Common myeloid progenitor, CD34-positive (primary cell): Measurements from ENCODE around the gene POMGNT2.
"Not testable (repeated sequence)": the region's sequence is repeated elsewhere in the genome, so short reads cannot be mapped to it uniquely, and the experiment has no call there.

Source experiments
- CTCF ChIA-PET: fragments of 350-600 bp; sonication (Branson Sonifier 250); formaldehyde crosslinking; loops from one replicate; lab custom pipeline; 2021; ENCODE audit warnings: antibody characterized with exemption; lab: Charles Lee
- POLR2A ChIA-PET: fragments of 350-600 bp; sonication (Branson Sonifier 250); formaldehyde crosslinking; loops from one replicate; lab custom pipeline; 2021; ENCODE audit warnings: antibody characterized with exemption; lab: Charles Lee
- DNase-seq, 3 donors: peaks; one replicate each; pipeline versions ENCODE4 v3.0.0 to v3.0.0-alpha.2; 2013
- H3K27ac ChIP-seq, 2 experiments: 1 replicate in 1 of 2; 2 replicates in 1 of 2; pipeline ENCODE4 v1.7.0; 2013; ENCODE audit warnings: inconsistent platforms in 2 of 2, low read length in 2 of 2, mild to moderate bottlenecking in 2 of 2, low read depth in 1 of 2, moderate library complexity in 1 of 2; ENCODE audit not compliant: severe bottlenecking in 2 of 2, insufficient read depth in 1 of 2, poor library complexity in 1 of 2
- H3K27me3 ChIP-seq, 5 experiments: replicated peaks in 2 of 5; 1 replicate in 3 of 5; 2 replicates in 2 of 5; pipeline versions ENCODE4 v1.6.1 to v1.7.0; 2013; ENCODE audit warnings: low read length in 4 of 5, mild to moderate bottlenecking in 2 of 5, moderate library complexity in 2 of 5, inconsistent platforms in 1 of 5; ENCODE audit not compliant: insufficient read depth in 5 of 5, control insufficient read depth in 4 of 5
- H3K36me3 ChIP-seq, 4 experiments: 1 replicate in 2 of 4; 2 replicates in 2 of 4; pipeline versions ENCODE4 v1.6.1 to v1.7.0; 2013; ENCODE audit warnings: low read length in 3 of 4, control low read depth in 1 of 4, mild to moderate bottlenecking in 1 of 4; ENCODE audit not compliant: control insufficient read depth in 4 of 4, insufficient read depth in 4 of 4
- H3K4me1 ChIP-seq, 4 experiments: 1 replicate in 3 of 4; 2 replicates in 1 of 4; pipeline versions ENCODE4 v1.6.1 to v1.7.1; 2013; ENCODE audit warnings: low read length in 3 of 4, mild to moderate bottlenecking in 3 of 4, control low read depth in 1 of 4, inconsistent platforms in 1 of 4, moderate library complexity in 1 of 4; ENCODE audit not compliant: control insufficient read depth in 4 of 4, insufficient read depth in 4 of 4; ENCODE audit errors: control extremely low read depth in 1 of 4
- H3K4me3 ChIP-seq, 7 experiments: 1 replicate in 4 of 7; 2 replicates in 3 of 7; pipeline versions ENCODE4 v1.5.1 to v1.7.0; 2013; ENCODE audit warnings: mild to moderate bottlenecking in 7 of 7, low read length in 6 of 7, moderate library complexity in 6 of 7, inconsistent platforms in 2 of 7, low read depth in 2 of 7, control low read depth in 1 of 7; ENCODE audit not compliant: insufficient read depth in 4 of 7, control insufficient read depth in 1 of 7; ENCODE audit errors: extremely low read depth in 1 of 7
- H3K9me3 ChIP-seq, 5 experiments: 1 replicate in 4 of 5; 2 replicates in 1 of 5; pipeline versions ENCODE4 v1.6.1 to v1.7.1; 2013; ENCODE audit warnings: low read length in 4 of 5, mild to moderate bottlenecking in 2 of 5, inconsistent platforms in 1 of 5, low read depth in 1 of 5, moderate library complexity in 1 of 5; ENCODE audit not compliant: control insufficient read depth in 4 of 5, insufficient read depth in 2 of 5; ENCODE audit errors: control extremely low read depth in 1 of 5
- WGBS: methylation state at CpG from one replicate; pipeline ENCODE4 v1.1.5; 2013; ENCODE audit not compliant: insufficient coverage; 5-methylcytosine and 5-hydroxymethylcytosine counted together

POMGNT2 gene

GRCh38 chr3:43073116-43073835, 32.6 kb downstream of the POMGNT2 start:
- H3K27ac ChIP-seq, result no peak overlapping the region
- POLR2A ChIA-PET, result no interaction called here
- CTCF ChIA-PET, result no interaction called here
- 91% methylated on average over 7 of the region's 7 CpGs for WGBS
- no peaks in the 10 kb centered on the region for H3K36me3 ChIP-seq
- DNase-seq, result no peak
- H3K27me3 ChIP-seq, result no peaks in the 10 kb centered on the region
- no peaks in the 10 kb centered on the region for H3K9me3 ChIP-seq
- no peak overlapping the region for H3K4me3 ChIP-seq
- H3K4me1 ChIP-seq, result no peaks in the 10 kb centered on the region

GRCh38 chr3:43072361-43072760, 33.5 kb downstream of the POMGNT2 start:
- 100% methylated on average over 2 of the region's 4 CpGs for WGBS
- no peaks in the 10 kb centered on the region for H3K4me1 ChIP-seq
- POLR2A ChIA-PET, result no interaction called here
- no peak overlapping the region for H3K4me3 ChIP-seq
- no peak for DNase-seq
- CTCF ChIA-PET, result no interaction called here
- no peak overlapping the region for H3K27ac ChIP-seq
- no peaks in the 10 kb centered on the region for H3K27me3 ChIP-seq
- H3K36me3 ChIP-seq, result no peaks in the 10 kb centered on the region
- H3K9me3 ChIP-seq, result no peaks in the 10 kb centered on the region

GRCh38 chr3:43071313-43071893, 34.5 kb downstream of the POMGNT2 start:
- H3K4me3 ChIP-seq, result no peak overlapping the region
- H3K27ac ChIP-seq, result no peak overlapping the region
- CTCF ChIA-PET, result no interaction called here
- WGBS, result 67% methylated on average over 6 of the region's 7 CpGs
- H3K27me3 ChIP-seq, result no peaks in the 10 kb centered on the region
- POLR2A ChIA-PET, result no interaction called here
- H3K36me3 ChIP-seq, result no peaks in the 10 kb centered on the region
- no peak for DNase-seq
- no peaks in the 10 kb centered on the region for H3K4me1 ChIP-seq
- no peaks in the 10 kb centered on the region for H3K9me3 ChIP-seq

GRCh38 chr3:43070670-43071069, 35.2 kb downstream of the POMGNT2 start:
- H3K9me3 ChIP-seq, CTCF ChIA-PET, H3K27ac ChIP-seq, H3K36me3 ChIP-seq, POLR2A ChIA-PET, H3K4me1 ChIP-seq, H3K27me3 ChIP-seq, H3K4me3 ChIP-seq, DNase-seq: not testable (repeated sequence)
- no CpG with 5 or more reads among the region's 5 CpGs for WGBS

GRCh38 chr3:43063114-43063513, 42.8 kb downstream of the POMGNT2 start:
- ChIA-PET POLR2A (no interaction called here), CTCF (no interaction called here)
- Histone ChIP-seq H3K27ac (no peak overlapping the region), H3K4me3 (no peak overlapping the region), H3K9me3 (peaks cover 0 to 5% (median 0%) of the 10 kb centered on the region in 5 experiments), H3K27me3 (no peaks in the 10 kb centered on the region), H3K36me3 (no peaks in the 10 kb centered on the region), H3K4me1 (no peaks in the 10 kb centered on the region)
- no peak for DNase-seq
- 73% methylated on average over 5 of the region's 5 CpGs for WGBS

- Histone ChIP-seq H3K9me3 (peaks cover 0 to 5% (median 0%) of the 10 kb centered on the region in 5 experiments), H3K4me3 (no peak overlapping the region), H3K36me3 (no peaks in the 10 kb centered on the region), H3K4me1 (no peaks in the 10 kb centered on the region), H3K27ac (no peak overlapping the region), H3K27me3 (no peaks in the 10 kb centered on the region)
- WGBS, result 78% methylated on average over 6 of the region's 8 CpGs
- DNase-seq, result peak; percentile 20 to 59 (median 45)
- ChIA-PET CTCF (no interaction called here), POLR2A (no interaction called here)
Measured at GRCh38 chr3:43062564-43063040, 43.3 kb downstream of the POMGNT2 start.

- Histone ChIP-seq H3K4me3 (no peak overlapping the region), H3K36me3 (no peaks in the 10 kb centered on the region), H3K9me3 (peaks cover 0 to 5% (median 0%) of the 10 kb centered on the region in 5 experiments), H3K4me1 (no peaks in the 10 kb centered on the region), H3K27ac (no peak overlapping the region), H3K27me3 (no peaks in the 10 kb centered on the region)
- WGBS, result 85% methylated on average over 4 of the region's 5 CpGs
- ChIA-PET CTCF (no interaction called here), POLR2A (no interaction called here)
- no peak for DNase-seq
Measured at GRCh38 chr3:43062040-43062563, 43.8 kb downstream of the POMGNT2 start.
